Measurements from ENCODE around the gene NLRC5.

The NLRC5 gene

DNA sequence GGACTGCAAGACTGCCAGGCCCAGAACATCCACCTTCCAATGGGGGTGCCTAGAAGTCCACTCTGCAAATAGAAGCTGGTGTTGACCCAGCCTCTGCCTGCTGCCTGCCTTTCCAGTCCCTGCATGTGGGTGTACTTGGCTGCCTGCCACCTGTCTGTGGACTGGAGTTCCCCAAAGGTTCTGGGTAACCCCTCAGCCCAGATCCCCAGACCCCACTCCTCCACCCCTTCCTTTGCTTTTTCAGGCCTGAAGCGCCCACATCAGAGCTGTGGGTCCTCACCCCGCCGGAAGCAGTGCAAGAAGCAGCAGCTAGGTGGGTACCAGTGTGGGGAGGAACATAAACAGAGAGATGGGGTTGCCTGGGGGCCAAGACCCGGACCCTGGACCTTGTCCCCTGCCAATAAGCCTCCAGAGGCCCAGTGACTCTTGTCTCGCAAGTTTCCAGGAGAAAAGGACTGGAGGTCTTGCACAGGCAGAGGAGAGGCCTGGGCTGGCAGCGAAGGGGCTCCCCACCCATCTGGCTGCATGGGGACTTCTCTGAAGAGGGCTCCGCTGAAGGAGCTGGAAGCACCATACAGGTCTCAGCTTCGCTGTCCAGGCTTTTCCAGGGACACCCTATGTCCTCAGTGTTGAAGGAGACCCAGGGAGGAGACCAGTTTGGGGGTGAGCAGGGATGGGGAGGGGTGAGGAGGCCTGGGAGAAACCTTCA lies 34.3 kb downstream of the NLRC5 start:
- Histone ChIP-seq H3K27me3 (ENCODE audit: control insufficient read depth in 1 of 2, insufficient read depth in 2 of 2, low read length in 2 of 2) (no peaks in the 10 kb centered on the region), H3K36me3 (ENCODE audit: insufficient read depth, low read length) (peaks cover 21% of the 10 kb centered on the region)

DNA sequence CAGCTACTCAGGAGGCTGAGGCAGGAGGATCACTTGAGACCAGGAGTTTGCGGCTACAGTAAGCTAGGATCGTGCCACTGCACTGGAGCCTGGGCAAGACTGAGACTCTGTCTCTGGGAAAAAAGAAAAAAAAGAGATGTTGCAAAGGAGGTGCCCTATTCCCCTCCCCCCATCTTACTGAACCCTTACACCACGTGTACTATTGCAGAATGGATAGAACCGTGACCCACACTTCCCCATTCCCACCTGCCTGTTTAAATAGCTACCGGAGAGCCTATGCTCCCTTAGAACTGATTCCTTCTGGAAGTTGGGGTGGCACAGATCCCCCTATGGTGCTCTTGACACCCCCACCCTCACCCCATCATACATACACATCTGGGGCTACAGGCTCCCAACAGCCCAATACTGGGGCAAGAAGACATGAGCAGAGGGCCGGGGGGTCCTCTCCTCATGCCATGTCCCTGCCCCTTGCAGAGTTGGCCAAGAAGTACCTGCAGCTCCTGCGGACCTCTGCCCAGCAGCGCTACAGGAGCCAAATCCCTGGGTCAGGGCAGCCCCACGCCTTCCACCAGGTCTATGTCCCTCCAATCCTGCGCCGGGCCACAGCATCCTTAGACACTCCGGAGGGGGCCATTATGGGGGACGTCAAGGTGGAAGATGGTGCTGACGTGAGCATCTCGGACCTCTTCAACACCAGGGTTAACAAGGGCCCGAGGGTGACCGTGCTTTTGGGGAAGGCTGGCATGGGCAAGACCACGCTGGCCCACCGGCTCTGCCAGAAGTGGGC lies 35.7 kb downstream of the NLRC5 start:
- Histone ChIP-seq H3K4me1 (ENCODE audit: insufficient read depth, low read length) (no peaks in the 10 kb centered on the region), H3K4me3 (ENCODE audit: low read depth in 1 of 2, low read length in 2 of 2) (no peak overlapping the region), H3K9ac (ENCODE audit: low read length) (no peak overlapping the region), H3K9me3 (ENCODE audit: low read length) (no peaks in the 10 kb centered on the region), H3K27me3 (ENCODE audit: control insufficient read depth in 1 of 2, insufficient read depth in 2 of 2, low read length in 2 of 2) (no peaks in the 10 kb centered on the region), H3K36me3 (ENCODE audit: insufficient read depth, low read length) (peaks cover 21% of the 10 kb centered on the region), H3K27ac (ENCODE audit: low read depth, low read length) (no peak overlapping the region)

More for the DNA sequence above, 34.3 kb downstream of the NLRC5 start:
- Histone ChIP-seq H3K9ac (ENCODE audit: low read length) (no peak overlapping the region), H3K9me3 (ENCODE audit: low read length) (no peaks in the 10 kb centered on the region), H3K27ac (ENCODE audit: low read depth, low read length) (no peak overlapping the region), H3K4me3 (ENCODE audit: low read depth in 1 of 2, low read length in 2 of 2) (no peak overlapping the region), H3K4me1 (ENCODE audit: insufficient read depth, low read length) (no peaks in the 10 kb centered on the region)

GRCh38 chr16:57025941-57026777 lies 36.8 kb downstream of the NLRC5 start:
- H3K4me1 ChIP-seq (ENCODE audit: insufficient read depth, low read length): no peaks in the 10 kb centered on the region

DNA sequence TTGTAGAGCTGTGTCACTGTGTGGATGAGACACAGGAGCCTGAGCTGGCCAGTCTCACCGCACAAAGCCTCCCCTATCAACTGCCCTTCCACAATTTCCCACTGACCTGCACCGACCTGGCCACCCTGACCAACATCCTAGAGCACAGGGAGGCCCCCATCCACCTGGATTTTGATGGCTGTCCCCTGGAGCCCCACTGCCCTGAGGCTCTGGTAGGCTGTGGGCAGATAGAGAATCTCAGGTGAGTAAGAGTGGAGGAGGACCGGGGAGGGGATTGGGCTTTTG lies 37.4 kb downstream of the NLRC5 start:
- Histone ChIP-seq H3K9me3 (ENCODE audit: low read length) (no peaks in the 10 kb centered on the region), H3K36me3 (ENCODE audit: insufficient read depth, low read length) (peaks cover 8% of the 10 kb centered on the region), H3K9ac (ENCODE audit: low read length) (no peak overlapping the region), H3K4me1 (ENCODE audit: insufficient read depth, low read length) (no peaks in the 10 kb centered on the region), H3K4me3 (ENCODE audit: low read depth in 1 of 2, low read length in 2 of 2) (no peak overlapping the region), H3K27me3 (ENCODE audit: control insufficient read depth in 1 of 2, insufficient read depth in 2 of 2, low read length in 2 of 2) (no peaks in the 10 kb centered on the region), H3K27ac (ENCODE audit: low read depth, low read length) (no peak overlapping the region)

More at GRCh38 chr16:57025941-57026777, 36.8 kb downstream of the NLRC5 start:
- no peak overlapping the region for H3K27ac ChIP-seq (ENCODE audit: low read depth, low read length)
- H3K9me3 ChIP-seq (ENCODE audit: low read length): no peaks in the 10 kb centered on the region
- no peak overlapping the region for H3K4me3 ChIP-seq (ENCODE audit: low read depth in 1 of 2, low read length in 2 of 2)
- no peak overlapping the region for H3K9ac ChIP-seq (ENCODE audit: low read length)
- peaks cover 14% of the 10 kb centered on the region for H3K36me3 ChIP-seq (ENCODE audit: insufficient read depth, low read length)
- no peaks in the 10 kb centered on the region for H3K27me3 ChIP-seq (ENCODE audit: control insufficient read depth in 1 of 2, insufficient read depth in 2 of 2, low read length in 2 of 2)

DNA sequence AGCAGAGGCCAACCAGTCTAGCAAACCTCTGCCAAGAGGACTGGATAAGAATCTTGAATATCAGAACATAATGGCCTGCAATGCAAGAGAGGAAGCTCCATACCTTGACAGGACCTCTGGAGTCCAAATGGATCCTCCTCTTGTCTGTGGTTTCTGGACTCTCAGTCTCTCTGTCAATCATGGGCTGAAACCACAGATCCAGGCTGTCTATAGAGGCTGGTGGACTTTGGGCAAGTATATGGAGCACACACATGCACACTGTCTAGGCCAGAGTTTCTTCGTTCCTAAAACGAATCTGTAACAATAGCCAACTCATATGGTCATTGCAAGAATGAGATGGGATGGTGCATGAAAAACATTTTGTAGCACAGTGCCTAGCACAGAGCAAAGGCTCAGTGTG lies 37.7 kb downstream of the NLRC5 start:
- Histone ChIP-seq H3K27me3 (ENCODE audit: control insufficient read depth in 1 of 2, insufficient read depth in 2 of 2, low read length in 2 of 2) (no peaks in the 10 kb centered on the region), H3K36me3 (ENCODE audit: insufficient read depth, low read length) (peaks cover 5% of the 10 kb centered on the region), H3K9me3 (ENCODE audit: low read length) (no peaks in the 10 kb centered on the region), H3K4me3 (ENCODE audit: low read depth in 1 of 2, low read length in 2 of 2) (no peak overlapping the region), H3K9ac (ENCODE audit: low read length) (no peak overlapping the region), H3K4me1 (ENCODE audit: insufficient read depth, low read length) (no peaks in the 10 kb centered on the region), H3K27ac (ENCODE audit: low read depth, low read length) (no peak overlapping the region)

DNA sequence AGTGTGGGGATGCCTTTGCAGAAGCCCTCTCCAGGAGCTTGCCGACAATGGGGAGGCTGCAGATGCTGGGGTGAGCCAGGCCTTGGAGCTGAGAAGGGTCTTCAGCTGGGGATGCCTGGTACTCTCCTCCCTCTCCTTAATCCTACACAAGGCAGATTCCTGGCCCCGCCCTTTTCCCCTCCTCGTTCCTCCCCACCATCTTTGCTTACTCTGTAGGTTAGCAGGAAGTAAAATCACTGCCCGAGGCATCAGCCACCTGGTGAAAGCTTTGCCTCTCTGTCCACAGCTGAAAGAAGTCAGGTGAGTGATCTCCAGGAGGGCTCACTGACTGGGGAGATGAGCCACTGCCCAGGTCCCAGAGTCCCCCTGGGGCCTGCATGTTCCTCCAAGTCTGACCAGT lies 38.7 kb downstream of the NLRC5 start:
- Histone ChIP-seq H3K27me3 (ENCODE audit: control insufficient read depth in 1 of 2, insufficient read depth in 2 of 2, low read length in 2 of 2) (no peaks in the 10 kb centered on the region), H3K36me3 (ENCODE audit: insufficient read depth, low read length) (peaks cover 3% of the 10 kb centered on the region), H3K9ac (ENCODE audit: low read length) (no peak overlapping the region), H3K9me3 (ENCODE audit: low read length) (no peaks in the 10 kb centered on the region), H3K27ac (ENCODE audit: low read depth, low read length) (no peak overlapping the region), H3K4me3 (ENCODE audit: low read depth in 1 of 2, low read length in 2 of 2) (no peak overlapping the region), H3K4me1 (ENCODE audit: insufficient read depth, low read length) (no peaks in the 10 kb centered on the region)

DNA sequence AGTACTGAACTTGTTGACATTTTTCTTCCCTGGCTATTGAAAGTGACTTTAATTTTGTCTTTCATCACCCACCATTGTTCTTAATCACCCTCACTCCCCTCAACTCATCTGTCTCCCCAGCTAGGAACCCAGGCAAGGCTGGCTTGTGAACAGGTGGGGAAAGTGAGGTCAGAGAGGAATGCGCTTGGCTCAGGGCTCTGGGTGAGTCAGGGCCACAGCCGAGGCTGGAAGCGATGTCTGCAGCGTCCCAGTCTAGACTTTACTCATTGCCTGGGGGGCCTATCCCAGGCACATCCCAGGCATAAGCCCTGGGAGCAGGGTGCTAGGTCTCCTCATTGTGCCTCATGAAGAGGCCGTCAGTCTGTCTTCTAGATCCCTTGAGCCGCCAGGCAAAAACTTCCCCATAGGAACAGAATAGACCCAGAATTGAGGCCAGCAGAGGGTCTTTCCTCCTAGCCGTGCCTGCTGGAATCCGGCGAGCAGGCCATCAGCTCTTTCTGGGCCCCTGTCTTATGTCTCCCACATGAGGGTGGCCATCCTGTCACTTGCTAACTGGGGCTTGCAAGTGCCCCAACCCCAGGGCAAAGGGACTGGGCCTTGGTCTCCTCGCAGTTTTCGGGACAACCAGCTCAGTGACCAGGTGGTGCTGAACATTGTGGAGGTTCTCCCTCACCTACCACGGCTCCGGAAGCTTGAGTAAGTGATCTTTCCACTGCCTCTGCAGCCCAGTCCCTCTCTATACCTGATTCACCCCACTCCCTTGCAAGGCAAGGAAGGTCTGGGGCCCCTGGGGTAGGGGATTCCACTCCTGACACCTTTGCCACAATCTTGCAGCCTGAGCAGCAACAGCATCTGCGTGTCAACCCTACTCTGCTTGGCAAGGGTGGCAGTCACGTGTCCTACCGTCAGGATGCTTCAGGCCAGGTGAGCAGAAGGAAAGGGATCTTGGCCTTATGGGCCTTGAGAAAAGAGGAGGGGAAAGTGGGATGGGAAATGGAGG lies 40.1 kb downstream of the NLRC5 start:
- Histone ChIP-seq H3K4me3 (ENCODE audit: low read depth in 1 of 2, low read length in 2 of 2) (no peak overlapping the region), H3K36me3 (ENCODE audit: insufficient read depth, low read length) (peaks cover 12% of the 10 kb centered on the region)

GRCh38 chr16:57030346-57030902 lies 41.1 kb downstream of the NLRC5 start:
- Histone ChIP-seq H3K36me3 (ENCODE audit: insufficient read depth, low read length) (peaks cover 17% of the 10 kb centered on the region), H3K27me3 (ENCODE audit: control insufficient read depth in 1 of 2, insufficient read depth in 2 of 2, low read length in 2 of 2) (no peaks in the 10 kb centered on the region), H3K27ac (ENCODE audit: low read depth, low read length) (no peak overlapping the region), H3K9me3 (ENCODE audit: low read length) (no peaks in the 10 kb centered on the region), H3K4me3 (ENCODE audit: low read depth in 1 of 2, low read length in 2 of 2) (no peak overlapping the region), H3K4me1 (ENCODE audit: insufficient read depth, low read length) (no peaks in the 10 kb centered on the region), H3K9ac (ENCODE audit: low read length) (no peak overlapping the region)

More for the DNA sequence above, 40.1 kb downstream of the NLRC5 start:
- H3K9me3 ChIP-seq (ENCODE audit: low read length): no peaks in the 10 kb centered on the region
- no peak overlapping the region for H3K9ac ChIP-seq (ENCODE audit: low read length)
- no peak overlapping the region for H3K27ac ChIP-seq (ENCODE audit: low read depth, low read length)
- H3K27me3 ChIP-seq (ENCODE audit: control insufficient read depth in 1 of 2, insufficient read depth in 2 of 2, low read length in 2 of 2): no peaks in the 10 kb centered on the region
- no peaks in the 10 kb centered on the region for H3K4me1 ChIP-seq (ENCODE audit: insufficient read depth, low read length)

- Histone ChIP-seq H3K9ac (ENCODE audit: low read length) (no peak overlapping the region), H3K36me3 (ENCODE audit: insufficient read depth, low read length) (peaks cover 23% of the 10 kb centered on the region), H3K27ac (ENCODE audit: low read depth, low read length) (no peak overlapping the region), H3K9me3 (ENCODE audit: low read length) (no peaks in the 10 kb centered on the region), H3K4me1 (ENCODE audit: insufficient read depth, low read length) (no peaks in the 10 kb centered on the region), H3K27me3 (ENCODE audit: control insufficient read depth in 1 of 2, insufficient read depth in 2 of 2, low read length in 2 of 2) (no peaks in the 10 kb centered on the region), H3K4me3 (ENCODE audit: low read depth in 1 of 2, low read length in 2 of 2) (no peak overlapping the region)
Observed at GRCh38 chr16:57031156-57031555, 41.8 kb downstream of the NLRC5 start.

GRCh38 chr16:57032346-57032745 lies 43.0 kb downstream of the NLRC5 start:
- H3K9ac ChIP-seq (ENCODE audit: low read length): no peak overlapping the region
- no peak overlapping the region for H3K27ac ChIP-seq (ENCODE audit: low read depth, low read length)
- H3K4me1 ChIP-seq (ENCODE audit: insufficient read depth, low read length): no peaks in the 10 kb centered on the region
- no peak overlapping the region for H3K4me3 ChIP-seq (ENCODE audit: low read depth in 1 of 2, low read length in 2 of 2)
- no peaks in the 10 kb centered on the region for H3K9me3 ChIP-seq (ENCODE audit: low read length)
- H3K27me3 ChIP-seq (ENCODE audit: control insufficient read depth in 1 of 2, insufficient read depth in 2 of 2, low read length in 2 of 2): no peaks in the 10 kb centered on the region
- H3K36me3 ChIP-seq (ENCODE audit: insufficient read depth, low read length): peaks cover 23% of the 10 kb centered on the region

Data from muscle layer of colon (tissue), 2 donors.